IMR-90 (cell line): ENCODE data around the gene FANCL. TPM values are rescaled to one million over a fixed set of nuclear protein-coding genes. Genes with fewer than 3 reads are reported as not detected.

Source experiments
- ATAC-seq: fragments of 200-7000 bp; cut with Tn5 transposase; 2 replicates; pipeline ENCODE4 v1.9.1; 2020; ENCODE audit warnings: low read depth, mild to moderate bottlenecking, moderate library complexity
- BruUV-seq: library from RNA; stranded (reverse); fragments of 400-500 nt; replicated peaks from 2 replicates; lab custom pipeline; 2021; lab: Mats Ljungman, UMichigan
- CTCF ChIA-PET: fragments of 300-600 bp; formaldehyde crosslinking; extraction: SDS; loops from one replicate; lab custom pipeline; 2021; ENCODE audit warnings: antibody characterized with exemption; lab: Yijun Ruan, JAX
- POLR2A ChIA-PET: fragments of 300-600 bp; sonication (Branson Sonifier 250); formaldehyde crosslinking; loops from one replicate; lab custom pipeline; 2022; ENCODE audit warnings: antibody characterized with exemption; ENCODE audit not compliant: unreplicated experiment; lab: Charles Lee
- DNase-seq: peaks from one replicate; pipeline ENCODE4 v3.0.0; 2013
- H2AFZ ChIP-seq: replicated peaks from 2 replicates; pipeline ENCODE3; 2013; ENCODE audit warnings: low read length, mild to moderate bottlenecking; ENCODE audit not compliant: poor library complexity
- H2AK5ac ChIP-seq: 2 replicates; pipeline ENCODE4 v1.6.1; 2013; ENCODE audit warnings: low read depth, low read length, inconsistent platforms
- H2AK9ac ChIP-seq: replicated peaks from 2 replicates; pipeline ENCODE3; 2013; ENCODE audit warnings: mild to moderate bottlenecking, low read depth, low read length, moderate library complexity; ENCODE audit not compliant: poor library complexity
- H2BK120ac ChIP-seq: 2 replicates; pipeline ENCODE4 v1.6.1; 2013; ENCODE audit warnings: low read depth, low read length, inconsistent platforms
- H2BK15ac ChIP-seq: 3 replicates; pipeline ENCODE4 v1.6.1; 2013; ENCODE audit warnings: low read depth, low read length, inconsistent platforms
- H2BK20ac ChIP-seq: 2 replicates; pipeline ENCODE4 v1.6.1; 2013; ENCODE audit warnings: low read depth, mild to moderate bottlenecking, inconsistent platforms, low read length, moderate library complexity
- H2BK5ac ChIP-seq: 2 replicates; pipeline ENCODE4 v1.6.1; 2013; ENCODE audit warnings: mild to moderate bottlenecking, low read depth, low read length, inconsistent platforms; ENCODE audit not compliant: poor library complexity, severe bottlenecking
- H3K14ac ChIP-seq: replicated peaks from 2 replicates; pipeline ENCODE4 v1.6.1; 2013; ENCODE audit warnings: low read depth, low read length, inconsistent platforms
- H3K18ac ChIP-seq: 2 replicates; pipeline ENCODE4 v1.6.1; 2013; ENCODE audit warnings: low read depth, low read length, control low read depth
- H3K23ac ChIP-seq: 2 replicates; pipeline ENCODE4 v1.6.1; 2013; ENCODE audit warnings: low read depth, low read length, inconsistent platforms
- H3K27ac ChIP-seq: 2 replicates; pipeline ENCODE4 v1.5.1; 2013; ENCODE audit warnings: mild to moderate bottlenecking, control low read depth, low read length; ENCODE audit not compliant: insufficient read depth
- H3K27me3 ChIP-seq: 2 replicates; pipeline ENCODE4 v1.6.1; 2013; ENCODE audit warnings: low read length; ENCODE audit not compliant: control insufficient read depth, insufficient read depth
- H3K36me3 ChIP-seq: 2 replicates; pipeline ENCODE4 v1.6.1; 2013; ENCODE audit warnings: low read length, mixed read lengths; ENCODE audit not compliant: control insufficient read depth, insufficient read depth
- H3K4ac ChIP-seq: 2 replicates; pipeline ENCODE4 v1.6.1; 2013; ENCODE audit warnings: low read depth, low read length, inconsistent platforms
- H3K4me1 ChIP-seq: 2 replicates; pipeline ENCODE4 v1.6.1; 2013; ENCODE audit warnings: low read length, mixed read lengths; ENCODE audit not compliant: control insufficient read depth, insufficient read depth
- H3K4me2 ChIP-seq: 2 replicates; pipeline ENCODE4 v1.6.1; 2013; ENCODE audit warnings: low read depth, mild to moderate bottlenecking, control low read depth, low read length, moderate library complexity
- H3K4me3 ChIP-seq: 2 replicates; pipeline ENCODE4 v1.5.1; 2013; ENCODE audit warnings: low read depth, mild to moderate bottlenecking, control low read depth, low read length, moderate library complexity; ENCODE audit not compliant: insufficient read depth
- H3K56ac ChIP-seq: 2 replicates; pipeline ENCODE4 v1.6.1; 2013; ENCODE audit warnings: low read length, inconsistent platforms; ENCODE audit not compliant: insufficient read depth; ENCODE audit errors: extremely low read depth
- H3K79me1 ChIP-seq, 2 experiments: 2 replicates each; pipeline ENCODE4 v1.6.1; 2013; ENCODE audit warnings: low read length in 2 of 2, inconsistent platforms in 1 of 2, low read depth in 1 of 2
- H3K9ac ChIP-seq: 2 replicates; pipeline ENCODE4 v1.6.1; 2013; ENCODE audit warnings: low read depth, low read length, control low read depth
- H3K9me1 ChIP-seq: 2 replicates; pipeline ENCODE4 v1.6.1; 2013; ENCODE audit warnings: low read length, inconsistent platforms; ENCODE audit not compliant: insufficient read depth
- H3K9me3 ChIP-seq: 2 replicates; pipeline ENCODE4 v1.6.1; 2013; ENCODE audit warnings: low read length; ENCODE audit not compliant: control insufficient read depth, insufficient read depth
- H4K20me1 ChIP-seq: 2 replicates; pipeline ENCODE4 v1.6.1; 2013; ENCODE audit warnings: low read length, inconsistent platforms; ENCODE audit not compliant: insufficient read depth
- H4K5ac ChIP-seq: 2 replicates; pipeline ENCODE4 v1.6.1; 2013; ENCODE audit warnings: mild to moderate bottlenecking, low read depth, low read length, control low read depth
- H4K8ac ChIP-seq, 2 experiments: 2 replicates each; pipeline ENCODE4 v1.6.1; 2013; ENCODE audit warnings: low read depth in 2 of 2, low read length in 2 of 2, control low read depth in 1 of 2, inconsistent platforms in 1 of 2
- H4K91ac ChIP-seq: 2 replicates; pipeline ENCODE4 v1.6.1; 2013; ENCODE audit warnings: low read depth, low read length, inconsistent platforms; ENCODE audit not compliant: insufficient read depth
- BHLHE40 ChIP-seq: fragments of 150-350 bp; IDR thresholded peaks from 2 replicates; pipeline ENCODE4 v1.6.1; 2016; ENCODE audit warnings: mild to moderate bottlenecking, low read depth, low read length
- CEBPB ChIP-seq: IDR thresholded peaks from 2 replicates; pipeline ENCODE4 v1.6.1; 2012; ENCODE audit warnings: low read depth, low read length, improper control_type of control experiment
- CHD1 ChIP-seq: IDR thresholded peaks from 2 replicates; pipeline ENCODE4 v1.6.1; 2012; ENCODE audit warnings: low read depth, low read length, improper control_type of control experiment
- FOS ChIP-seq: fragments of 150-350 bp; IDR thresholded peaks from 2 replicates; pipeline ENCODE4 v1.6.1; 2016; ENCODE audit warnings: low read depth, low read length
- MAFK ChIP-seq: IDR thresholded peaks from 2 replicates; pipeline ENCODE4 v1.6.1; 2012; ENCODE audit warnings: low read depth, low read length, improper control_type of control experiment
- MAZ ChIP-seq: IDR thresholded peaks from 2 replicates; pipeline ENCODE4 v1.6.1; 2012; ENCODE audit warnings: low read depth, mild to moderate bottlenecking, low read length, improper control_type of control experiment, moderate library complexity, borderline replicate concordance
- MXI1 ChIP-seq: IDR thresholded peaks from 2 replicates; pipeline ENCODE4 v1.6.1; 2012; ENCODE audit warnings: low read depth, mild to moderate bottlenecking, low read length, moderate library complexity, borderline replicate concordance
- NFE2L2 ChIP-seq: fragments of 150-350 bp; IDR thresholded peaks from 2 replicates; pipeline ENCODE4 v1.6.1; 2016; ENCODE audit warnings: low read depth, mild to moderate bottlenecking, low read length
- POLR2A ChIP-seq: IDR thresholded peaks from 2 replicates; pipeline ENCODE4 v1.6.1; 2012; ENCODE audit warnings: mild to moderate bottlenecking, low read depth, low read length
- RAD21 ChIP-seq: IDR thresholded peaks from 2 replicates; pipeline ENCODE4 v1.6.1; 2012; ENCODE audit warnings: low read length, improper control_type of control experiment
- RCOR1 ChIP-seq: IDR thresholded peaks from 2 replicates; pipeline ENCODE4 v1.6.1; 2012; ENCODE audit warnings: mild to moderate bottlenecking, low read length, improper control_type of control experiment; ENCODE audit not compliant: insufficient replicate concordance
- RFX5 ChIP-seq: IDR thresholded peaks from 2 replicates; pipeline ENCODE4 v1.8.0; 2012; ENCODE audit warnings: low read depth, mild to moderate bottlenecking, low read length, moderate library complexity
- SMC3 ChIP-seq: fragments of 150-350 bp; IDR thresholded peaks from 2 replicates; pipeline ENCODE4 v1.6.1; 2016; ENCODE audit warnings: low read depth, mild to moderate bottlenecking, antibody characterized with exemption, low read length, moderate library complexity
- WGBS, 2 experiments: methylation state at CpG; one replicate each; pipeline versions ENCODE4 v1.1.5 to v1.1.7; 2013; ENCODE audit warnings: missing lambda C conversion rate in 2 of 2; ENCODE audit not compliant: insufficient read length in 1 of 2; ENCODE audit errors: extremely low coverage in 2 of 2; 5-methylcytosine and 5-hydroxymethylcytosine counted together
- dilution Hi-C: fragments of 300-500 bp; cut with HindIII; formaldehyde crosslinking; loops from one replicate; pipeline ENCODE4 v1.14.3; 2018; ENCODE audit warnings: low sequenced_read_pairs; ENCODE audit not compliant: unreplicated experiment
- in situ Hi-C: fragments of 300-500 bp; cut with MboI; formaldehyde crosslinking; loops from 3 replicates; pipeline ENCODE4 v1.14.3; 2019; ENCODE audit warnings: low sequenced_read_pairs, inconsistent platforms, mixed read lengths
- intact Hi-C: fragments of 100-400 bp; cut with micrococcal nuclease; formaldehyde crosslinking; loops from 2 replicates; pipeline ENCODE4 v1.10.0; 2022
- polyA plus RNA-seq, 3 experiments: library from polyadenylated mRNA; depleted of rRNA; stranded (reverse); fragments of >200 nt; gene quantifications; 2 replicates each; pipeline ENCODE4 v1.2.3, GENCODE V29; 2012; ENCODE audit warnings: low replicate concordance in 1 of 3
- total RNA-seq: library from RNA; depleted of rRNA; stranded (reverse); fragments of >200 nt; gene quantifications from 2 replicates; pipeline ENCODE4 v1.2.3, GENCODE V29; 2012
- TF ChIP-seq, protein P1 (sequence below): conservative IDR thresholded peaks from 2 replicates; pipeline ENCODE4 v1.5.1; 2012; ENCODE audit warnings: mild to moderate bottlenecking, low read depth, low read length, improper control_type of control experiment
- TF ChIP-seq, protein P2 (sequence below): fragments of 150-350 bp; IDR thresholded peaks from 2 replicates; pipeline ENCODE4 v1.6.1; 2017; ENCODE audit warnings: mild to moderate bottlenecking, antibody characterized with exemption, low read length, low read depth
- TF ChIP-seq, protein P3 (sequence below): fragments of 150-350 bp; IDR thresholded peaks from 2 replicates; pipeline ENCODE4 v1.6.1; 2016; ENCODE audit warnings: low read depth, mild to moderate bottlenecking, low read length, moderate library complexity, borderline replicate concordance

Gene FANCL
- total and polyA plus RNA-seq, 2 of the 4 experiments (the other 2 are of a cell fraction) = 9.0 to 12.7 TPM

DNA sequence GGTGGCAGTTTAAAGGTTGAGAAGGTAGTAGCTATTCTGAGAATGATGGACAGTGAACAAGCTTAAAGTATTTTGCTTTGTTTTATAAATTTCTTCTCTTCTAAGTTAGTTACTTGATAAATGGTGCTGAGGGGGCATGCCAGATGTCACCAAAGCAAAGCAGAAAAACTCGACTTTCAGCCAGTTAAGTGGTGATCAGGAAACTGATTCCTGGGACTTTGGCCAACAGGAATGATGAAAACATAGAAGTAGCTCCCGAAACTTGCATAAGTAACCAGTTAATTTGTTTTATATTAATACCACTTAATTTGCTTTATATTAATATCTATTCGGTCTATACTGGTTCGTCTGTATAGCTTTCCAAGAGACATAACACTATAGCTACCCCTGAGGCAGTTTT lies 82.6 kb downstream of the FANCL start:
- in situ Hi-C loops = no loop called here
- DNase-seq (no peak), ATAC-seq (no peak)
- Histone ChIP-seq H3K4me3 (no peak overlapping the region), H3K9ac (no peak overlapping the region), H4K91ac (no peak overlapping the region), H2AK9ac (no peak overlapping the region), H3K27me3 (no peaks in the 10 kb centered on the region), H3K56ac (no peak overlapping the region), H2BK15ac (no peak overlapping the region), H4K5ac (no peak overlapping the region), H3K23ac (no peak overlapping the region), H3K4me2 (no peak overlapping the region), H3K9me1 (0 out of 2 replicates have a peak, but pooled peaks cover 4% of the 10 kb centered on the region), H3K14ac (no peak overlapping the region), H3K27ac (no peak overlapping the region), H2BK20ac (no peak overlapping the region), H2AFZ (no peak overlapping the region), H4K20me1 (no peaks in the 10 kb centered on the region), H3K36me3 (peaks cover 4% of the 10 kb centered on the region; the same call in 1 of the 2 replicates), H3K79me1 (peaks cover 4 to 8% of the 10 kb centered on the region in 2 experiments; a peak in 1 of 4 replicates), H3K9me3 (no peaks in the 10 kb centered on the region), H3K18ac (no peak overlapping the region), H4K8ac (no peak overlapping the region), H2BK120ac (no peak overlapping the region), H2BK5ac (no peak overlapping the region), H3K4ac (no peak overlapping the region), H3K4me1 (no peaks in the 10 kb centered on the region), H2AK5ac (no peak overlapping the region)
- POLR2A ChIA-PET = no interaction called here
- no TSS peak for BruUV-seq
- no CpG with 5 or more reads among the region's 4 CpGs for WGBS, 2 experiments
- CTCF ChIA-PET = interaction anchor here (0.8 kb wide), 1 partner anchor 8 kb away, joined by 4 read pairs; no protein-coding TSS in a partner anchor
- TF ChIP-seq MXI1 (no peak), CEBPB (no peak), MAFK (no peak), FOS (no peak), POLR2A (no peak), BHLHE40 (no peak), RCOR1 (no peak), MAZ (no peak), CHD1 (no peak), RFX5 (no peak), NFE2L2 (no peak), SMC3 (no peak), RAD21 (no peak)
- TF ChIP-seq, protein P1, sequence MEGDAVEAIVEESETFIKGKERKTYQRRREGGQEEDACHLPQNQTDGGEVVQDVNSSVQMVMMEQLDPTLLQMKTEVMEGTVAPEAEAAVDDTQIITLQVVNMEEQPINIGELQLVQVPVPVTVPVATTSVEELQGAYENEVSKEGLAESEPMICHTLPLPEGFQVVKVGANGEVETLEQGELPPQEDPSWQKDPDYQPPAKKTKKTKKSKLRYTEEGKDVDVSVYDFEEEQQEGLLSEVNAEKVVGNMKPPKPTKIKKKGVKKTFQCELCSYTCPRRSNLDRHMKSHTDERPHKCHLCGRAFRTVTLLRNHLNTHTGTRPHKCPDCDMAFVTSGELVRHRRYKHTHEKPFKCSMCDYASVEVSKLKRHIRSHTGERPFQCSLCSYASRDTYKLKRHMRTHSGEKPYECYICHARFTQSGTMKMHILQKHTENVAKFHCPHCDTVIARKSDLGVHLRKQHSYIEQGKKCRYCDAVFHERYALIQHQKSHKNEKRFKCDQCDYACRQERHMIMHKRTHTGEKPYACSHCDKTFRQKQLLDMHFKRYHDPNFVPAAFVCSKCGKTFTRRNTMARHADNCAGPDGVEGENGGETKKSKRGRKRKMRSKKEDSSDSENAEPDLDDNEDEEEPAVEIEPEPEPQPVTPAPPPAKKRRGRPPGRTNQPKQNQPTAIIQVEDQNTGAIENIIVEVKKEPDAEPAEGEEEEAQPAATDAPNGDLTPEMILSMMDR = no peak
- TF ChIP-seq, protein P2, sequence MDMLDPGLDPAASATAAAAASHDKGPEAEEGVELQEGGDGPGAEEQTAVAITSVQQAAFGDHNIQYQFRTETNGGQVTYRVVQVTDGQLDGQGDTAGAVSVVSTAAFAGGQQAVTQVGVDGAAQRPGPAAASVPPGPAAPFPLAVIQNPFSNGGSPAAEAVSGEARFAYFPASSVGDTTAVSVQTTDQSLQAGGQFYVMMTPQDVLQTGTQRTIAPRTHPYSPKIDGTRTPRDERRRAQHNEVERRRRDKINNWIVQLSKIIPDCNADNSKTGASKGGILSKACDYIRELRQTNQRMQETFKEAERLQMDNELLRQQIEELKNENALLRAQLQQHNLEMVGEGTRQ = no peak
- TF ChIP-seq, protein P3, sequence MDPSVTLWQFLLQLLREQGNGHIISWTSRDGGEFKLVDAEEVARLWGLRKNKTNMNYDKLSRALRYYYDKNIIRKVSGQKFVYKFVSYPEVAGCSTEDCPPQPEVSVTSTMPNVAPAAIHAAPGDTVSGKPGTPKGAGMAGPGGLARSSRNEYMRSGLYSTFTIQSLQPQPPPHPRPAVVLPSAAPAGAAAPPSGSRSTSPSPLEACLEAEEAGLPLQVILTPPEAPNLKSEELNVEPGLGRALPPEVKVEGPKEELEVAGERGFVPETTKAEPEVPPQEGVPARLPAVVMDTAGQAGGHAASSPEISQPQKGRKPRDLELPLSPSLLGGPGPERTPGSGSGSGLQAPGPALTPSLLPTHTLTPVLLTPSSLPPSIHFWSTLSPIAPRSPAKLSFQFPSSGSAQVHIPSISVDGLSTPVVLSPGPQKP = no peak
- dilution Hi-C loops = no loop called here
- intact Hi-C loops = no loop called here
